GM12878 (cell line): ENCODE measurements around the gene COL20A1. TPM values are rescaled to one million over a fixed set of nuclear protein-coding genes. Genes with fewer than 3 reads are reported as not detected.

Experiments
- ATAC-seq: fragments of 200-7000 bp; cut with Tn5 transposase; 3 replicates; pipeline ENCODE4 v1.9.1; 2020; ENCODE audit warnings: mild to moderate bottlenecking, moderate library complexity
- BruUV-seq: library from RNA; stranded (reverse); fragments of 400-500 nt; replicated peaks from 2 replicates; lab custom pipeline; 2021; lab: Mats Ljungman, UMichigan
- CTCF ChIA-PET: fragments of 300-600 bp; sonication (Branson Sonifier 250); formaldehyde crosslinking; extraction: SDS; loops from one replicate; lab custom pipeline; 2021; ENCODE audit warnings: inconsistent platforms; lab: Yijun Ruan, JAX
- POLR2A ChIA-PET: fragments of 350-600 bp; formaldehyde crosslinking; extraction: SDS; loops from one replicate; lab custom pipeline; 2021; ENCODE audit warnings: inconsistent platforms; lab: Charles Lee
- RAD21 ChIA-PET: fragments of 300-600 bp; sonication (Branson Sonifier 250); formaldehyde crosslinking; loops from one replicate; lab custom pipeline; 2023; ENCODE audit warnings: antibody characterized with exemption; ENCODE audit not compliant: unreplicated experiment; lab: Charles Lee
- SMC1A ChIA-PET: fragments of 300-600 bp; sonication (Branson Sonifier 250); formaldehyde crosslinking; loops from one replicate; lab custom pipeline; 2023; ENCODE audit not compliant: unreplicated experiment, uncharacterized antibody; lab: Charles Lee
- DNase-seq: peaks from one replicate; pipeline ENCODE4 v3.0.0-alpha.2; 2011; ENCODE audit warnings: low read depth, low spot score
- FAIRE-seq: peaks from 3 replicates; lab custom pipeline; 2011; peaks lifted over from hg19 to GRCh38; lab: Jason Lieb, UNC
- H2AFZ ChIP-seq: 2 replicates; pipeline ENCODE4 v1.6.0; 2011; ENCODE audit warnings: low read depth, low read length, control low read depth; ENCODE audit not compliant: control insufficient read depth
- H3K27ac ChIP-seq: 2 replicates; pipeline ENCODE4 v1.5.1; 2011; ENCODE audit warnings: control low read depth; ENCODE audit not compliant: control insufficient read depth, insufficient read depth
- H3K27me3 ChIP-seq, 2 experiments: replicated peaks in 1 of 2; 2 replicates each; pipeline versions ENCODE4 v1.6.0 to v1.6.1; 2011; ENCODE audit warnings: low read length in 1 of 2; ENCODE audit not compliant: control insufficient read depth in 2 of 2, insufficient read depth in 2 of 2
- H3K36me3 ChIP-seq, 2 experiments: 2 replicates each; pipeline ENCODE4 v1.5.1; 2011; ENCODE audit warnings: low read length in 1 of 2; ENCODE audit not compliant: control insufficient read depth in 2 of 2, insufficient read depth in 2 of 2
- H3K4me1 ChIP-seq: 2 replicates; pipeline ENCODE4 v1.6.1; 2011; ENCODE audit warnings: mild to moderate bottlenecking, low read length, moderate library complexity, mixed read lengths; ENCODE audit not compliant: control insufficient read depth, insufficient read depth
- H3K4me2 ChIP-seq: 2 replicates; pipeline ENCODE4 v1.6.0; 2011; ENCODE audit warnings: control low read depth; ENCODE audit not compliant: control insufficient read depth, insufficient read depth
- H3K4me3 ChIP-seq: fragments of 200-600 bp; sonication (generic); 2 replicates; pipeline ENCODE4 v1.5.1; 2016
- H3K79me2 ChIP-seq: 2 replicates; pipeline ENCODE4 v1.6.0; 2011; ENCODE audit warnings: low read length; ENCODE audit not compliant: control insufficient read depth, insufficient read depth
- H3K9ac ChIP-seq: 2 replicates; pipeline ENCODE4 v1.8.0; 2011; ENCODE audit warnings: low read length, control low read depth, mixed read lengths; ENCODE audit not compliant: control insufficient read depth, insufficient read depth
- H3K9me3 ChIP-seq: replicated peaks from 3 replicates; pipeline ENCODE4 v1.5.1; 2011; ENCODE audit warnings: mild to moderate bottlenecking, low read length; ENCODE audit not compliant: control insufficient read depth, insufficient read depth
- H4K20me1 ChIP-seq: 2 replicates; pipeline ENCODE4 v1.6.0; 2011; ENCODE audit not compliant: control insufficient read depth, insufficient read depth
- ASH2L ChIP-seq: fragments of 300-600, 200-600 bp; sonication (generic); IDR thresholded peaks from 2 replicates; pipeline ENCODE4 v1.6.1; 2017; ENCODE audit warnings: low read depth, mild to moderate bottlenecking, borderline replicate concordance
- CREM ChIP-seq: IDR thresholded peaks from 2 replicates; pipeline ENCODE4 v1.6.1; 2014; ENCODE audit warnings: antibody characterized with exemption, low read depth
- GABPA ChIP-seq: IDR thresholded peaks from 2 replicates; pipeline ENCODE4 v1.6.1; 2014; ENCODE audit warnings: antibody characterized with exemption, low read depth, mild to moderate bottlenecking, inconsistent platforms
- HCFC1 ChIP-seq: fragments of 150-350 bp; IDR thresholded peaks from 2 replicates; pipeline ENCODE4 v1.6.1; 2014; ENCODE audit warnings: low read length
- MAX ChIP-seq: IDR thresholded peaks from 2 replicates; pipeline ENCODE4 v1.6.1; 2012; ENCODE audit warnings: low read depth, low read length, improper control_type of control experiment
- MXI1 ChIP-seq: fragments of 150-350 bp; IDR thresholded peaks from 2 replicates; pipeline ENCODE4 v1.6.1; 2011; ENCODE audit warnings: low read depth, mild to moderate bottlenecking, inconsistent platforms, low read length, improper control_type of control experiment
- MYC ChIP-seq: IDR thresholded peaks from 2 replicates; pipeline ENCODE4 v1.6.1; 2011; ENCODE audit warnings: mild to moderate bottlenecking, low read length, moderate library complexity, inconsistent platforms; ENCODE audit not compliant: insufficient read depth, insufficient replicate concordance, insufficient read length, severe bottlenecking
- RFX5 ChIP-seq: IDR thresholded peaks from 2 replicates; pipeline ENCODE4 v1.6.1; 2011; ENCODE audit warnings: low read depth, low read length, improper control_type of control experiment
- RUNX3 ChIP-seq: IDR thresholded peaks from 2 replicates; pipeline ENCODE4 v1.6.1; 2012; ENCODE audit warnings: low read length, inconsistent platforms
- SIX5 ChIP-seq: IDR thresholded peaks from 2 replicates; pipeline ENCODE4 v1.6.1; 2011; ENCODE audit warnings: mild to moderate bottlenecking, low read depth, low read length, moderate library complexity; ENCODE audit not compliant: severe bottlenecking
- ZNF592 ChIP-seq: fragments of 450-650 bp; IDR thresholded peaks from 2 replicates; pipeline ENCODE4 v1.6.1; 2017; ENCODE audit warnings: mild to moderate bottlenecking, moderate library complexity
- WGBS: methylation state at CpG from one replicate; pipeline ENCODE4 v1.1.6; 2016; ENCODE audit warnings: low lambda C conversion rate; ENCODE audit not compliant: insufficient replicate concordance, insufficient coverage; ENCODE audit errors: missing lambda C conversion rate; 5-methylcytosine and 5-hydroxymethylcytosine counted together
- in situ Hi-C: fragments of 300-500 bp; cut with MboI; formaldehyde crosslinking; loops from 9 replicates; pipeline ENCODE4 v1.14.3; 2018; ENCODE audit warnings: mixed read lengths
- intact Hi-C: fragments of 100-400 bp; cut with micrococcal nuclease; formaldehyde crosslinking; loops from one replicate; pipeline ENCODE4 v1.14.2; 2022; ENCODE audit not compliant: unreplicated experiment
- polyA plus RNA-seq, 11 experiments: library from polyadenylated mRNA; depleted of rRNA in 4 of 11; unstranded in 6 of 11; stranded (reverse) in 5 of 11; fragments of >200 nt; fragmentation: Nextera tagmentation in 4 of 11; fragmentation: Illumina TruSeq in 1 of 11; extraction: Ambion mirVana in 4 of 11; extraction: Trizol in 1 of 11; gene quantifications; 1 replicate in 1 of 11; 2 replicates in 10 of 11; pipeline versions ENCODE4 v1.2.1 to v1.2.3, GENCODE V29; 2011 to 2016; ENCODE audit warnings: inconsistent platforms in 2 of 11, missing spikeins in 2 of 11, low read depth in 1 of 11
- total RNA-seq, 4 experiments: library from RNA; depleted of rRNA in 3 of 4; stranded (reverse); fragments of >200 nt in 3 of 4; fragmentation: Illumina TruSeq in 1 of 4; extraction: Trizol in 1 of 4; gene quantifications; 2 replicates each; pipeline versions ENCODE4 v1.2.1 to v1.2.3, GENCODE V29; 2013 to 2021

COL20A1 gene
- total and polyA plus RNA-seq, 10 of the 15 experiments (the other 5 are each of a cell fraction or from before 2014, with no cell fraction given) = not detected

- no peak for TF ChIP-seq ZNF592
- no peak for TF ChIP-seq CREM
- TF ChIP-seq HCFC1 = no peak
- TF ChIP-seq MXI1 = no peak
- TF ChIP-seq GABPA = no peak
- no peak for TF ChIP-seq MYC
- TF ChIP-seq, all 136 proteins: peak for 0
Measured at GRCh38 chr20:63368151-63368550, 75.2 kb downstream of the COL20A1 start (continued).

- FAIRE-seq = no peak
- SMC1A ChIA-PET = no interaction called here
- Histone ChIP-seq H2AFZ (no peak overlapping the region), H3K27me3 (no peaks in the 10 kb centered on the region; a peak in 1 of 4 replicates), H3K79me2 (no peaks in the 10 kb centered on the region), H3K9me3 (no peaks in the 10 kb centered on the region), H4K20me1 (no peaks in the 10 kb centered on the region), H3K27ac (no peak overlapping the region), H3K4me2 (no peak overlapping the region), H3K4me3 (no peak overlapping the region), H3K9ac (no peak overlapping the region), H3K36me3 (no peaks in the 10 kb centered on the region), H3K4me1 (no peaks in the 10 kb centered on the region)
- DNase-seq = no peak
- no TSS peak for BruUV-seq
- no peak for ATAC-seq
- intact Hi-C loops (no loop called here), in situ Hi-C loops (no loop called here)
- WGBS = 41% methylated on average over 10 of the region's 10 CpGs
- RAD21 ChIA-PET = no interaction called here
- TF ChIP-seq ASH2L (no peak), RUNX3 (no peak), MAX (no peak), RFX5 (no peak), SIX5 (no peak)
- POLR2A ChIA-PET = no interaction called here
- CTCF ChIA-PET = no interaction called here
Measured at GRCh38 chr20:63369024-63369530, 76.1 kb downstream of the COL20A1 start.
